SK-N-SH treated with all-trans-retinoic acid at 6 μM for 48 hours (cell line): ENCODE measurements around the gene ANO3.

Experiments used
- ATAC-seq: fragments of 200-7000 bp; cut with Tn5 transposase; 3 replicates; pipeline ENCODE4 v1.9.1; 2020; ENCODE audit warnings: mild to moderate bottlenecking, moderate library complexity
- ARNTL ChIP-seq: fragments of 450-650 bp; formaldehyde crosslinking; IDR thresholded peaks from 2 replicates; pipeline ENCODE4 v1.5.0; 2020; ENCODE audit warnings: low read depth, mild to moderate bottlenecking, moderate library complexity, borderline replicate concordance
- BACH2 ChIP-seq: fragments of 250-450 bp; sonication (Bioruptor Pico); IDR thresholded peaks from 2 replicates; pipeline ENCODE4 v1.9.0; 2021; ENCODE audit warnings: mild to moderate bottlenecking, borderline replicate concordance
- CSDC2 ChIP-seq: fragments of 250-450 bp; sonication (Bioruptor Pico); IDR thresholded peaks from 2 replicates; pipeline ENCODE4 v1.5.0; 2020; ENCODE audit warnings: mild to moderate bottlenecking, moderate library complexity
- ESRRG ChIP-seq: fragments of 250-450 bp; sonication (Bioruptor Pico); IDR thresholded peaks from 2 replicates; pipeline ENCODE4 v1.6.1; 2021; ENCODE audit warnings: mild to moderate bottlenecking
- GLIS3 ChIP-seq: fragments of 250-450 bp; sonication (Bioruptor Pico); IDR thresholded peaks from 2 replicates; pipeline ENCODE4 v1.5.0; 2020; ENCODE audit warnings: mild to moderate bottlenecking, moderate library complexity
- ISL1 ChIP-seq: fragments of 250-450 bp; sonication (Bioruptor Pico); IDR thresholded peaks from 2 replicates; pipeline ENCODE4 v2.1.2; 2022; ENCODE audit warnings: mild to moderate bottlenecking, moderate library complexity
- OSR1 ChIP-seq: fragments of 250-450 bp; sonication (Bioruptor Pico); IDR thresholded peaks from 2 replicates; pipeline ENCODE4 v1.8.0; 2022; ENCODE audit warnings: moderate library complexity, mild to moderate bottlenecking, inconsistent platforms
- PPARA ChIP-seq: fragments of 250-450 bp; sonication (Bioruptor Pico); IDR thresholded peaks from 2 replicates; pipeline ENCODE4 v1.5.0; 2020; ENCODE audit warnings: mild to moderate bottlenecking, borderline replicate concordance
- RARB ChIP-seq: fragments of 250-450 bp; sonication (Bioruptor Pico); IDR thresholded peaks from 2 replicates; pipeline ENCODE4 v1.8.0; 2021; ENCODE audit warnings: mild to moderate bottlenecking, moderate library complexity
- SNAI2 ChIP-seq: fragments of 250-450 bp; sonication (Bioruptor Pico); IDR thresholded peaks from 2 replicates; pipeline ENCODE4 v1.5.0; 2020; ENCODE audit warnings: mild to moderate bottlenecking, moderate library complexity
- TCF4 ChIP-seq: fragments of 250-450 bp; sonication (Bioruptor Pico); IDR thresholded peaks from 2 replicates; pipeline ENCODE4 v1.8.0; 2021; ENCODE audit warnings: mild to moderate bottlenecking, moderate library complexity, borderline replicate concordance
- TOX ChIP-seq: fragments of 250-450 bp; sonication (Bioruptor Pico); IDR thresholded peaks from 2 replicates; pipeline ENCODE4 v1.8.0; 2021; ENCODE audit warnings: mild to moderate bottlenecking, moderate library complexity, borderline replicate concordance
- ZC3H10 ChIP-seq: fragments of 250-450 bp; sonication (Bioruptor Pico); IDR thresholded peaks from 2 replicates; pipeline ENCODE4 v1.5.1; 2021; ENCODE audit warnings: mild to moderate bottlenecking, moderate library complexity
- ZFP3 ChIP-seq: fragments of 250-450 bp; sonication (Bioruptor Pico); IDR thresholded peaks from 2 replicates; pipeline ENCODE4 v1.5.0; 2020; ENCODE audit warnings: mild to moderate bottlenecking, moderate library complexity
- ZFP30 ChIP-seq: fragments of 450-650 bp; formaldehyde crosslinking; IDR thresholded peaks from 2 replicates; pipeline ENCODE4 v1.5.0; 2022; ENCODE audit warnings: mild to moderate bottlenecking, moderate library complexity
- ZNF565 ChIP-seq: fragments of 450-650 bp; formaldehyde crosslinking; conservative IDR thresholded peaks from 2 replicates; pipeline ENCODE4 v1.5.0; 2020; ENCODE audit warnings: low read depth, mild to moderate bottlenecking, moderate library complexity
- ZNF70 ChIP-seq: fragments of 450-650 bp; formaldehyde crosslinking; IDR thresholded peaks from 2 replicates; pipeline ENCODE4 v1.5.0; 2020; ENCODE audit warnings: mild to moderate bottlenecking, moderate library complexity
- ZNF8 ChIP-seq: fragments of 450-650 bp; formaldehyde crosslinking; IDR thresholded peaks from 2 replicates; pipeline ENCODE4 v1.5.0; 2020; ENCODE audit warnings: mild to moderate bottlenecking, moderate library complexity
- TF ChIP-seq, protein P1 (sequence below): fragments of 250-450 bp; sonication (Bioruptor Pico); IDR thresholded peaks from 2 replicates; pipeline ENCODE4 v1.5.1; 2021; ENCODE audit warnings: mild to moderate bottlenecking, moderate library complexity
- TF ChIP-seq, protein P2 (sequence below): fragments of 250-450 bp; sonication (Bioruptor Pico); IDR thresholded peaks from 2 replicates; pipeline ENCODE4 v1.8.0; 2021; ENCODE audit warnings: low read depth, mild to moderate bottlenecking, moderate library complexity, borderline replicate concordance
- TF ChIP-seq, protein P3 (sequence below): fragments of 250-450 bp; sonication (Bioruptor Pico); IDR thresholded peaks from 2 replicates; pipeline ENCODE4 v1.8.0; 2020; ENCODE audit warnings: mild to moderate bottlenecking, moderate library complexity, borderline replicate concordance

ANO3 gene

DNA sequence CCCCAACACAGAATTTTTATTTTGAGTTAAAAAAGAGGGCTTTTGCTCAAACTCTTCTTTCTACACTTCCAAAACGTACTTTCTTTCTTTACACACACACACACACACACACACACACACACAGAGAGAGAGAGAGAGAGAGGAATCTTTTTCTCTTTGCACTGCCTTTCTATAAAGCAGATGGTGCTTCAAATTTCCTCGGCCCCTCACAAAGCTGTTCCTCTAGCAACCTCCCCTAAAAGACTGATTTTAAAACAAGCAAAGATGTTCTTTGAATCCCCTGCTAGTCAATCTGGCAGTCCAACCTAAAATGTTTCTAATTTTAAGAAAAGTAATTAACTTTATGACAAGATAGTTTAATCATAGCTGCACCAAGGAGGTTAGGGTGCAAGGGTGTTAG lies 2.7 kb upstream of the ANO3 start (continued):
- TF ChIP-seq, protein P1, sequence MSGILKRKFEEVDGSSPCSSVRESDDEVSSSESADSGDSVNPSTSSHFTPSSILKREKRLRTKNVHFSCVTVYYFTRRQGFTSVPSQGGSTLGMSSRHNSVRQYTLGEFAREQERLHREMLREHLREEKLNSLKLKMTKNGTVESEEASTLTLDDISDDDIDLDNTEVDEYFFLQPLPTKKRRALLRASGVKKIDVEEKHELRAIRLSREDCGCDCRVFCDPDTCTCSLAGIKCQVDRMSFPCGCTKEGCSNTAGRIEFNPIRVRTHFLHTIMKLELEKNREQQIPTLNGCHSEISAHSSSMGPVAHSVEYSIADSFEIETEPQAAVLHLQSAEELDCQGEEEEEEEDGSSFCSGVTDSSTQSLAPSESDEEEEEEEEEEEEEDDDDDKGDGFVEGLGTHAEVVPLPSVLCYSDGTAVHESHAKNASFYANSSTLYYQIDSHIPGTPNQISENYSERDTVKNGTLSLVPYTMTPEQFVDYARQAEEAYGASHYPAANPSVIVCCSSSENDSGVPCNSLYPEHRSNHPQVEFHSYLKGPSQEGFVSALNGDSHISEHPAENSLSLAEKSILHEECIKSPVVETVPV (CRISPR knock-in tag): no peak
- TF ChIP-seq ZNF70 (CRISPR knock-in tag) (no peak), ESRRG (CRISPR knock-in tag) (no peak)
- TF ChIP-seq, all 23 proteins: peak for 0

DNA sequence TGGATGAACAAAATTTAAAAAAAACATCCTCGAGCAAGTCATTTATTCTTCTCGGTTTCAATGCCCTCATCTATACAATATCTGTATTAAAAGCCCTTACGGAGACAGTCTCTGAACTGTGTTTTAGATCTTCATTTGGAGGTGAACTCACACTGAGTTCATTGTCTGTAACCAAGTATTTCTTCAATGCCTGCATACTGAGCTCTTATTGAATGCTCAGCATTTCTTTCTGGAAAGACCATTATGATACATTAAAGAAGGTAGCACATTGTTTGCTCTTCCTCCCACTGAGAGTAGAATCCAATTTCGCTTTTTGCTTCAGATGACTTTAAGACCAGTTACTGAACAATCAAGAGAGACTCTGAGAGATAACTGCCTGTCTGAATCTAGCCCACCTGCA lies 1.7 kb upstream of the ANO3 start:
- TF ChIP-seq PPARA (CRISPR knock-in tag) (no peak), ISL1 (CRISPR knock-in tag) (no peak), RARB (CRISPR knock-in tag) (no peak), ZNF8 (no peak), ZNF565 (CRISPR knock-in tag) (no peak), GLIS3 (CRISPR knock-in tag) (no peak), ESRRG (CRISPR knock-in tag) (no peak), CSDC2 (CRISPR knock-in tag) (no peak), ZFP3 (CRISPR knock-in tag) (no peak), ZNF70 (CRISPR knock-in tag) (no peak), OSR1 (CRISPR knock-in tag) (no peak), ARNTL (no peak), ZFP30 (no peak), BACH2 (CRISPR knock-in tag) (no peak)
- TF ChIP-seq, protein P2, sequence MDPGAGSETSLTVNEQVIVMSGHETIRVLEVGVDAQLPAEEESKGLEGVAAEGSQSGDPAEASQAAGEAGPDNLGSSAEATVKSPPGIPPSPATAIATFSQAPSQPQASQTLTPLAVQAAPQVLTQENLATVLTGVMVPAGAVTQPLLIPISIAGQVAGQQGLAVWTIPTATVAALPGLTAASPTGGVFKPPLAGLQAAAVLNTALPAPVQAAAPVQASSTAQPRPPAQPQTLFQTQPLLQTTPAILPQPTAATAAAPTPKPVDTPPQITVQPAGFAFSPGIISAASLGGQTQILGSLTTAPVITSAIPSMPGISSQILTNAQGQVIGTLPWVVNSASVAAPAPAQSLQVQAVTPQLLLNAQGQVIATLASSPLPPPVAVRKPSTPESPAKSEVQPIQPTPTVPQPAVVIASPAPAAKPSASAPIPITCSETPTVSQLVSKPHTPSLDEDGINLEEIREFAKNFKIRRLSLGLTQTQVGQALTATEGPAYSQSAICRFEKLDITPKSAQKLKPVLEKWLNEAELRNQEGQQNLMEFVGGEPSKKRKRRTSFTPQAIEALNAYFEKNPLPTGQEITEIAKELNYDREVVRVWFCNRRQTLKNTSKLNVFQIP (CRISPR knock-in tag): no peak
- TF ChIP-seq, protein P1 (CRISPR knock-in tag): no peak
- TF ChIP-seq, protein P3, sequence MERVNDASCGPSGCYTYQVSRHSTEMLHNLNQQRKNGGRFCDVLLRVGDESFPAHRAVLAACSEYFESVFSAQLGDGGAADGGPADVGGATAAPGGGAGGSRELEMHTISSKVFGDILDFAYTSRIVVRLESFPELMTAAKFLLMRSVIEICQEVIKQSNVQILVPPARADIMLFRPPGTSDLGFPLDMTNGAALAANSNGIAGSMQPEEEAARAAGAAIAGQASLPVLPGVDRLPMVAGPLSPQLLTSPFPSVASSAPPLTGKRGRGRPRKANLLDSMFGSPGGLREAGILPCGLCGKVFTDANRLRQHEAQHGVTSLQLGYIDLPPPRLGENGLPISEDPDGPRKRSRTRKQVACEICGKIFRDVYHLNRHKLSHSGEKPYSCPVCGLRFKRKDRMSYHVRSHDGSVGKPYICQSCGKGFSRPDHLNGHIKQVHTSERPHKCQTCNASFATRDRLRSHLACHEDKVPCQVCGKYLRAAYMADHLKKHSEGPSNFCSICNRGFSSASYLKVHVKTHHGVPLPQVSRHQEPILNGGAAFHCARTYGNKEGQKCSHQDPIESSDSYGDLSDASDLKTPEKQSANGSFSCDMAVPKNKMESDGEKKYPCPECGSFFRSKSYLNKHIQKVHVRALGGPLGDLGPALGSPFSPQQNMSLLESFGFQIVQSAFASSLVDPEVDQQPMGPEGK (CRISPR knock-in tag): no peak
- ATAC-seq: no peak

DNA sequence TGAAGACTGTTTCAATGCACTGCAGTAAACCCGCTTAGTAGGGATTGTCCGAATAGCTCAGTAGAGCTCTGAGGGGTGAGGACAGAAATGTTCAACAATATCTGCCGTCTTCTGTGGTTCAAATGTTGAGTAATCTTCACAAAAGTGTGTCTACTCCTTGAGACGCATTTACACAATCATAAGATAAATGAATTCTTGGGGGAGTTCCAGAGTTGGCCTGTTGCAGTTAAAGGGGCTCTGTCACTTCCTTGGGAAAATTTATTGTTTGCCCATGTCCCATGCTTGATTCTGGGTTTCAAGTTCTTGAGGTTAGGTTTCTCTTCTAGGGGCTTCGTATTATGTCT lies 614 bp downstream of the ANO3 start:
- no peak for ATAC-seq
- TF ChIP-seq ZFP3 (CRISPR knock-in tag) (no peak), SNAI2 (CRISPR knock-in tag) (no peak), ISL1 (CRISPR knock-in tag) (no peak), ZNF565 (CRISPR knock-in tag) (no peak), CSDC2 (CRISPR knock-in tag) (no peak), ZFP30 (no peak), ZC3H10 (CRISPR knock-in tag) (no peak), ESRRG (CRISPR knock-in tag) (no peak), RARB (CRISPR knock-in tag) (no peak), TOX (CRISPR knock-in tag) (no peak), TCF4 (CRISPR knock-in tag) (no peak), GLIS3 (CRISPR knock-in tag) (no peak), ZNF70 (CRISPR knock-in tag) (no peak), ARNTL (no peak), OSR1 (CRISPR knock-in tag) (no peak)
- TF ChIP-seq, protein P2 (CRISPR knock-in tag): no peak
- TF ChIP-seq, protein P3 (CRISPR knock-in tag): no peak
